ENCODE results near the gene LUZP1. TPM values are rescaled to one million over a fixed set of nuclear protein-coding genes. Genes with fewer than 3 reads are reported as not detected.
A peak's percentile ranks its signal among the peaks of the same experiment; 100 is the strongest.

LUZP1 gene
- total RNA-seq, 1 donor from 2014 or later = 65.1 TPM

- no peak for DNase-seq (ENCODE audit: low read depth)
These were observed 51.5 kb downstream of the LUZP1 start for GRCh38 chr1:23116921-23117699.

DNA sequence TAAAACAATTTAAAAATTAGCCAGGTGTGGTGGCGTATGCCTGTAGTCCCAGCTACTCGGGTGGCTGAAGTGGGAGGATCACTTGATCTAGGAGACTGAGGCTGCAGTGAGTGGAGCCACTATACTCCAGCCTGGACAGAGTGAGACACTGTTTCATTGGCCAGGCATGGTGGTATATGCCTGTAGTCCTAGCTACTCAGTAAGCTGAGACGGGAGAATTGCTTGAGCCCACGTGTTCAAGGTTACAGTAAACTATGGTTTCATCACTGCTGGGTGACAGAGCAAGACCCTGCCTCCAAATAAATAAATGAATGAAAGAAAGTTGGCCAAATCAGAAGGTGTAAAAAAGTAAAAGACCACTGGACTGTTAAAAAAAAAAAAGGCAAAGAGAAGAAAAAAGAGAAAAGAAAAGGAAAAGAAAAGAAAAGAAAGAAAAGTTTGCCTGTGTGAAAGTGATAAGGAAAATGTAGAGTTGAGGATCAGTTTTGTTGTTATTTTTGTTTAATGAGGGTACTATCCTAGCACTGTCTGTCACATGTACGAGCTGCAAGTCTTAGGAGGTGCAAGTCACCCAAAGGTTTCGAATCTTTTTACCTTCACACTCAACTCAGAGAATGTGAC is 52.3 kb downstream of the LUZP1 start:
- DNase-seq (ENCODE audit: low read depth) = no peak

DNA sequence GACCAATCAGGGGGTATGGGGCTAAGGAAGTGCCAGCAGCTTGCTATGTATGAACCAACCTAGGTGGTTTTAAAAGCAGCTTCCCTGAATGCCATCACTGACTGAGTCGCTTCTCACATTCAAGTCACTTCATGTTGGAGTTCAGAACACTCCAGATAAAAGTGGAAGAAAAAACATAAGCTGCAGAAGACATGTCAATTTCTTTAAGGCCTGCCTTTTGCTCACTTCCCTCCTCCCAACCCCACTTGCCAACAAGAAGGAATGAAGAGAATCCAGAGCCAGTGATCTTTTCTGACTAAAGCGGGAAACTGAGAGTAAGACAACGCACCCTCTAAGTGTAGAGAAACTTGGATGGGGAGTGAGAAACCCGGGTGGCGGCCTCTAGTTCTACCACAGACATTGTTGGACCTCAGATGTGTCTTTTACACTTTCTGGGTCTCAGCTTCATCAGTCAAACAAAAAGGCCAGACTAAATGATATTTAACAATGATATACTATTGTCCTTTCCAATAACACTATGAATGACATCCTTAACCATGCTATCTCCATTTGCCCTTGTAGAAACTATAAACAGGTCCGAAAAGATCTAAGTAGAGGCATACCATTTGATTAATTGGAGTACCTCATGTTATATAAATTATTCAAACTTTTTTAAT is 54.1 kb downstream of the LUZP1 start:
- DNase-seq (ENCODE audit: low read depth) = peak; percentile 28

- DNase-seq (ENCODE audit: low read depth) = no peak
These were observed 56.8 kb downstream of the LUZP1 start for GRCh38 chr1:23111600-23112535.

GRCh38 chr1:23110391-23110790 is 58.3 kb downstream of the LUZP1 start:
- DNase-seq (ENCODE audit: low read depth) = no peak

DNA sequence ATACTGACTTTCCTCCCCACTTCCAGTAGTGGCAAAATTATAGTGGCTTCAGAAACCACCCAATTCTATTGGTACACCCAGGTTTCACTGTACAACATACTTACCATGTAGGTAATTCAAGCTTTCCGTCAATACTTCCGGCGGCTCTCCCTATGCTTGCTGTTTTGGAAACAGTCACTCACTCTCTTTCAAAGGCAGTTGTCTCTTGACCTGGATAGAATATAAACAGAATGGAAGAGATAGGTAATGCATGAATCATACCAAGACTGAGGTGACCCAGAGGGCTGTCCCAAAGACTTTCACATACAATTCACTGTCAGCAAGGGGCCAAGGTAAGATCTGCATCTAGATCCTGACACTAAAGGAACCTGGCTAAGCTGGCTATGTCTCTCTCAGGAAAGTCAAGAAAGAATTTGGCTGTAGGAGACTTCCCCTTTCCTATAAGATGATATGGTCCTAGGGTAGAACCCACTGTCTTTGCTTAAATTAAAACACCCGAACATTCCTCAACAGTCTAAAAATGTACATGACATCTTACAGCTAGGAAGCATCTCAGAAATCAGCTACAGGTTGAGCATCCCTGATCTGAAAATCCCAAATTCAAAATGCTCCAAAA is 59.6 kb downstream of the LUZP1 start:
- peak; percentile 23 for DNase-seq (ENCODE audit: low read depth)

DNA sequence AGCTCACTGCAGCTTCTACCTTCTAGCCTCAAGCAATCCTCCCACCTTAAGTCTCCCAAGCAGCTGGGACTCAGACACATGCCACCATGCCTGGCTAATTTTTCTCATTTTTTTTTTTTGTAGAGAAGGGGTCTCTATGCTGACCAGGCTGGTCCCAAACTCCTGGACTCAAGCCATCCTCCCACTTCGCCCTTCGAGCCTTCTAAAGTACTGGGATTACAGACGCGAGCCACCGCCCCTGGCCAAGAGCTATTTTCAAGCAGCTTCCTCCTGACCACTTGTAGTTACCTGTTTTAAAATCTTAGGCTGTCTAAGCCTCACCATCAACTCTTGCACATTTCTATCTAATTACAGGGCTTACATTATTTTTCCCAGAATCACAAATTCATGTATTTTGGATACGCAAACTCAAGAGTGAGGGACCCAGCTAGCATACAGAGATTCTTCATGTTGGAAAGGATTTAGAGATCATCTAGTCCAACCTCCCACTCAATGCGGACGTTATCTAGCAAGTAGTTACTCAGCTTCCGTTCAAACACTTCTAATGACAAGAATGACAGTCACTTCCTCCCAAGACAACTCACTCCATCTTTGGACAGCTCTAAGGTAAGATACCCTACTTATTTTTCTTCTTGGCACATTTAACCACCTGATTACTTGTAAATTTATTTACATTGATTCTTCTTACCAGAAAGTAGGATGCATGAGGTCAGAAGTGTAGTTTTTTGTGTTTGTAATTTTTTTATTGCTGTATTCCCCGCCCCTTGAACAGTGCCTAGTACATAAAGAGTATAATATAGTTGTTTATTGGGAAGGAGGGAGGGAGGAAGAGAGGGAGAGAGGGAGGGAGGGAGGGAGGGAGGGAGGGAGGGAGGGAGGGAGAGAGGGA is 65.4 kb downstream of the LUZP1 start:
- DNase-seq (ENCODE audit: low read depth) = no peak

- DNase-seq (ENCODE audit: low read depth) = no peak
These were observed 66.4 kb downstream of the LUZP1 start for GRCh38 chr1:23102289-23102688.

DNA sequence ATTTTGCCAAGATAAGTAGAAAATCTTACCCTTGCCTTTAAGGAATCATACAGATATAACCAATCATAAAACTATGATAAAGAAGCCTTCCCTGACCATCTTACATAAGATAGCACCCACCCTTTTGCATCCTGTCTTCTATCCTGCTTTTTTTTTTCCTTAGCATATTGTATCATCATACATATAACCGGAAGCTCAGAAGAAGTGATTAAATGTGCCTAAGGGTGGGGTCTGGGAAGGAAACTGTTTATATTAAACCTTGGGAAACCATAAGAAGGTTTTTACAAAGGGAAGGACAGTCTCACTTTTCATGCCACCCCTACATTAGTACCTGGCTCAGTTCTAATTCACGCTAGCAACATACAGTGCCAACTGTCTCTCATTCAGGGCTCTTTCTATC is 66.8 kb downstream of the LUZP1 start:
- DNase-seq (ENCODE audit: low read depth) = no peak

GRCh38 chr1:23101101-23101827 is 67.4 kb downstream of the LUZP1 start:
- peak; percentile 47 for DNase-seq (ENCODE audit: low read depth)

GRCh38 chr1:23100074-23100748 is 68.4 kb downstream of the LUZP1 start:
- DNase-seq (ENCODE audit: low read depth) = peak; percentile 96

- no peak for DNase-seq (ENCODE audit: low read depth)
These were observed 69.5 kb downstream of the LUZP1 start for GRCh38 chr1:23099171-23099536.

DNA sequence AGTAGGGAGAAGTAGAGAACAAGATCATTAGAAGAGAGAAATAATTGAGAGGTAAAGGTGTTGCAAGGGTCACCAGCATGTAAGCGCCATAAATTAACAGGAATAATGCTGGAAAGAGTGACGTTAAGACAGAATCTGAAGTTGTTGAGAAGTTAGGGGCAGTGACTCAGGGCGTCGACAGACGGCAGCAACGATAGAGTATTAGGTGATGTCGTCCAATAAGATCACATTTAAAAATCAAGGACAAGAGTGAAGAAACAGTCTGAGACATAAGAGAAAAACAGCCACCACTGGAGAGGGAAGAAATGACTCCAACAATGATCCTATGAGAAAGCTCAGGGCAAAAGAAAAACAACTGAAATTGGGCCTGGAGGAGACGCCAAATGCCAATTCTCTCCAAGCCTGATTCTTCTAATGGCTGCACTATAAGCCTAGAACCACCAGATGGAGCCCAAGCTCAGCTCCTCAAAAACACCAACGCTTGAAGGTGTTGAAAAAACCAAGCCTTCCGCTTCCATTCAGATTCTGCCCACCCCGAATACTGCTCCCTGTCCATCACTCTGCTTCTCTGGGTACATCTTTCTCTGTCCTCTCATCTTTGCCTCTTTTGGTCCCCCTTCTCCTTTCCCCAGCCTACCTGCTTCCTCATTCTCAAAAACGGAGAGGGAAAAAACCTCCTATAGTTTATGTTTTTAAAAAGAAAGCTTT is 70.0 kb downstream of the LUZP1 start:
- peak; percentile 69 for DNase-seq (ENCODE audit: low read depth)

- no peak for DNase-seq (ENCODE audit: low read depth)
These were observed 71.3 kb downstream of the LUZP1 start for GRCh38 chr1:23097316-23097715.

- no peak for DNase-seq (ENCODE audit: low read depth)
These were observed 76.2 kb downstream of the LUZP1 start for GRCh38 chr1:23092447-23092846.

DNA sequence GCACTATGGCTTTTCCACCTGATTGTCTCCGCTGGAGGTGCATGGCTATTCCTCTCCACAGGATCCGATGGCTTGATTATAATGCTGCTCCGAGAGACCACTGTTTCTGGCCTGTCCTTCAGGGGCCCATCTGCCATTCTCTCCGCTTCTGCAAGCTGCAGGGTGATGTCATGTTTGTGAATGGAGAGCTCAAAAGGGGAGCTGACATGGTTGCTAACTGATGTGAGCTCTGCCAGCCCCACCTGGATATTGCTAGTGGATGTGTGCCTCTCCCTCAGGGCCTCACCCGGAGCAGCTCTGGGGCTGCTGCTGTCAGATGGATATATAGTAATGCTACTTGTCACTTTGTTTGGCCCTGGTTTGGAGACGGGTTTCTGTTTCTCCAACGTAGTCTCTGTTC is 77.1 kb downstream of the LUZP1 start:
- no peak for DNase-seq (ENCODE audit: low read depth)

- DNase-seq (ENCODE audit: low read depth) = no peak
These were observed 78.6 kb downstream of the LUZP1 start for GRCh38 chr1:23090056-23090455.

- no peak for DNase-seq (ENCODE audit: low read depth)
These were observed 80.6 kb downstream of the LUZP1 start for GRCh38 chr1:23088027-23088426.

DNA sequence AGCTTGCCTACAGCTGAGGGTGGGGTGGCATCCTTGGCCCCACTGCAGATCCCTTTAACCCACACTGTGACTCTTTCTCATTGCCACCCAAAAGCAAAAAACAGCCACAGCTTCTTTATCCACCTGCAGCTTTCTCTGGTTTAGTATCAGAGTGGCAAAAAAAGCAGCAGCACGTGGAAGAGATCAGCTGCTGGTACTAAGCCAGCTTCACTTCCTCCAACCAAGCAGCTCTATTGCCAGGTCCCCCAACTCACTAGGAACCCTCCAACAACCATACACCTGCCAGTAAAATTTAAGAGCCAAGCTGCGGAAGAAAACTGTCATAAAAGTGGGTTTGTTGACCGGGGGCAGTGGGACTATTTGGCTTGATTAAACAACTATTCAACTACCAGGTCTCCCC is 83.0 kb downstream of the LUZP1 start:
- DNase-seq (ENCODE audit: low read depth) = no peak
